ENCODE results near the gene KCNG2. TPM values are rescaled to one million over a fixed set of nuclear protein-coding genes. Genes with fewer than 3 reads are reported as not detected.

The KCNG2 gene
- total RNA-seq, 2 experiments from 2014 or later: not detected

DNA sequence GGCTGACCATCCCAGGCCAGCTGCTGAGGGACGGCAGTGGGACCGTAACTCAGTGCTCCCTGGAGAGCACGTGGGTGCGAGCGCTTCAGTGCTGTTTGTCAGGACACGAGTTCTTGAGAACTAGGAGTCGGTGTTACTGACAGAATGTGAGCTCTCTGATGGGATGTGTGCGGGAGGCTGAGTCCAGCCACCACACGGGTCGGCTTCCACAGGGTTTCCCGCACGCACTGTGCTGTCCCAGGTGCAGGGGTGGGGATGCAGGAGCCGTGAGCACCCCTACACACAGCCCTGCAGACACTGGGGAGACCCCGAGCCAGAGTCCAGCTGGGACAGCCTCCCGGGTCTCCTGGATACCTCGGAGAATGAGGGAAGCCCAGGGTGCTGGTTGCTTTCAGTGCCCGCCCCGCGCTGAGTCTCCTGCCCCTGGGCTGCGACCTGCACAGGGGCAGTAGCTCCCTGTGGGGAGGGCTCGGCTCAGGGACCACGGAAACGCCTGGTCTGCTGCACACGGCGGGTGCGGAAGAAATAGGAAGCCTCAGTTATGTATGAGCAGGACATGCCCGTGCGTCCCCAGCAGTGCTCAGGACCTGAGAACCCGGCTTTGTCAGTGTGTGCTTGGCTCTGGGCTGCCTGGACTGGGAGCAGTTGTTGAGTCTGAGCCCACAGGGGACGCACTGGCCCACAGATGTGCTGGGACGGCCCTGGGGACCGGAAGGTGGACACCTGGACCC, 71.2 kb downstream of the KCNG2 start:
- H3K27ac Mint-ChIP-seq: no peak overlapping the region
- TF ChIP-seq, protein P1, sequence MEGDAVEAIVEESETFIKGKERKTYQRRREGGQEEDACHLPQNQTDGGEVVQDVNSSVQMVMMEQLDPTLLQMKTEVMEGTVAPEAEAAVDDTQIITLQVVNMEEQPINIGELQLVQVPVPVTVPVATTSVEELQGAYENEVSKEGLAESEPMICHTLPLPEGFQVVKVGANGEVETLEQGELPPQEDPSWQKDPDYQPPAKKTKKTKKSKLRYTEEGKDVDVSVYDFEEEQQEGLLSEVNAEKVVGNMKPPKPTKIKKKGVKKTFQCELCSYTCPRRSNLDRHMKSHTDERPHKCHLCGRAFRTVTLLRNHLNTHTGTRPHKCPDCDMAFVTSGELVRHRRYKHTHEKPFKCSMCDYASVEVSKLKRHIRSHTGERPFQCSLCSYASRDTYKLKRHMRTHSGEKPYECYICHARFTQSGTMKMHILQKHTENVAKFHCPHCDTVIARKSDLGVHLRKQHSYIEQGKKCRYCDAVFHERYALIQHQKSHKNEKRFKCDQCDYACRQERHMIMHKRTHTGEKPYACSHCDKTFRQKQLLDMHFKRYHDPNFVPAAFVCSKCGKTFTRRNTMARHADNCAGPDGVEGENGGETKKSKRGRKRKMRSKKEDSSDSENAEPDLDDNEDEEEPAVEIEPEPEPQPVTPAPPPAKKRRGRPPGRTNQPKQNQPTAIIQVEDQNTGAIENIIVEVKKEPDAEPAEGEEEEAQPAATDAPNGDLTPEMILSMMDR (IDR thresholded peaks at IDR 0.05): no peak
- H3K4me1 Mint-ChIP-seq (ENCODE audit: low read depth): no peaks in the 10 kb centered on the region
- ChIA-PET CTCF (no interaction called here), POLR2A (no interaction called here)
- DNase-seq (no peak), ATAC-seq (no peak)
- H3K27me3 Mint-ChIP-seq: no peaks in the 10 kb centered on the region
- no peaks in the 10 kb centered on the region for H3K9me3 Mint-ChIP-seq
- intact Hi-C loops (cut with micrococcal nuclease): no loop called here
- no peaks in the 10 kb centered on the region for H3K36me3 Mint-ChIP-seq (ENCODE audit: low read depth)
- H3K4me3 Mint-ChIP-seq: no peak overlapping the region

DNA sequence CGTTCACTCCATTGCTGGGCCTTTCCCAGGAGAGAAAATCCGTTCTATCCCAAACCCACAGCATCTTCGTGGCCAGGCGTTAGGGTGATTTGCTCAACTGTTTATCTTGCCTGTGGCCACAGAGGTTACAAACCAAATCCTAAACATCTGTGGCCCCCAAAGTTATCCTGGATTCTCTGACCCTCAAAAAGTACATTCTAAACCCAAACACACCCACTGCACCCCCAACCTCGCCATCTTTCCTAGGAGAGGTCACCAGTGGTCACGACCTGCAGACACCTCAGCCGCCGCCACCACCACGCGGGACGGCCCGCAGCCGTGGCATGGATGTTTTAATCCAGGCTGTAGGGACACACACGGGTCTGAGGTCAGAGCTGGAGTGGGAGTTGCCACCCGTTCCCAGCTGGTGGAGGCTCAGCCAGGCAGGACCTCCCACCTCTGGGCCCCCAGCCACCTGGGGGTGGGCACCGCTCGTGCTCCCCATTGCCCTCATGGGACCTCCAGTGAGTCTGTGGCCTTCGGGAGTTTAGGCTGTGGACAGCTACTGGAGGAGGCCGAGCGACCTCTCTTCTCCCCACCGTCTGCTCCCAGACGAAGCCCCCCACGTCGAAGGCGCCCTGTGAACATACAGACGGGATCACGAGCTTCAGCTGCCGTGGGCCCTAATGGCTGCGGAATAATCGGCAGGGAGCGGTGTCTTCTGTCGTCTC, 72.0 kb downstream of the KCNG2 start:
- Mint-ChIP-seq H3K4me1 (ENCODE audit: low read depth) (no peaks in the 10 kb centered on the region), H3K36me3 (ENCODE audit: low read depth) (no peaks in the 10 kb centered on the region), H3K9me3 (no peaks in the 10 kb centered on the region), H3K27me3 (no peaks in the 10 kb centered on the region), H3K27ac (no peak overlapping the region), H3K4me3 (no peak overlapping the region)
- ATAC-seq (no peak), DNase-seq (no peak)
- TF ChIP-seq, protein P1 (IDR thresholded peaks at IDR 0.05): no peak
- ChIA-PET CTCF (interaction anchor here (1.4 kb wide), 1 partner anchor 288 kb away, joined by 3 read pairs; no protein-coding TSS in a partner anchor), POLR2A (no interaction called here)
- intact Hi-C loops (cut with micrococcal nuclease): no loop called here

DNA sequence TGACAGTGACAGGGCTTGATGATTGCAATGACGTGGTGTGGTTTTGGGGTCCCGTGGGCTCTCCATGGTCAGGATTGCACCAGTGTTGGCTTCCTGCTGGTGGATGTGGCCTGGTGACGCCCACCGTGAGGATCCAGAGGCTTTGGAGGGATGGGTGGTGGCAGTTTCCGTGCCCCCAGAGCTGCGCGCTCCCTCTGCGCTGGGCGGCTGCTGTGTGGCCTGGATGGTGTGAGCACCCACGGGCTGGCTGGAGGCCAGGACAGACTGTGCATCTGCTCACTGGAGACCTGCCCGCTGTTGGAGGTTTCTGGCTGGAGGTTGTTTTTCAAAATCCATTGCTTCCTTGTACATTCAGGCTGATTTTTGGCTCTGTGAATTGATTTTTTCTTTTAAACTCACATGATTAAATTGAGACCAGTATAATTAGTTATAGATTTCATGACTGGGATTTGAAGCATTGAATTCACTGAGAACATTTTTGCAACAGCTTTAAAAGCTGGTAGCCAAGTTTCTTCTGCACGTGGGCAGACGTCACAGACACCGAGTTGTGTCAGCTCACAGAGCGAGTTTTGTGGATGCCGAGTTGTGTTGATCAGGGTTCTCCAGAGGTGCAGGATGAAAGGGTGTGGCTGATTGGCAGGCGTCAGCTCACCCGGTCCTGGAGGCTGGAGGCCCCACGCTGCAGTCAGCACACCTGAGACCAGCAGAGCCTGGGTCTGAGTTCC, 72.7 kb downstream of the KCNG2 start:
- Mint-ChIP-seq H3K27ac (no peak overlapping the region), H3K9me3 (no peaks in the 10 kb centered on the region), H3K4me1 (ENCODE audit: low read depth) (no peaks in the 10 kb centered on the region), H3K27me3 (no peaks in the 10 kb centered on the region), H3K4me3 (no peak overlapping the region), H3K36me3 (ENCODE audit: low read depth) (no peaks in the 10 kb centered on the region)
- DNase-seq (no peak), ATAC-seq (no peak)
- intact Hi-C loops (cut with micrococcal nuclease): no loop called here
- TF ChIP-seq, protein P1 (IDR thresholded peaks at IDR 0.05): no peak
- ChIA-PET POLR2A (no interaction called here), CTCF (interaction anchor here (1.4 kb wide), 1 partner anchor 287 kb away, joined by 3 read pairs; no protein-coding TSS in a partner anchor)

DNA sequence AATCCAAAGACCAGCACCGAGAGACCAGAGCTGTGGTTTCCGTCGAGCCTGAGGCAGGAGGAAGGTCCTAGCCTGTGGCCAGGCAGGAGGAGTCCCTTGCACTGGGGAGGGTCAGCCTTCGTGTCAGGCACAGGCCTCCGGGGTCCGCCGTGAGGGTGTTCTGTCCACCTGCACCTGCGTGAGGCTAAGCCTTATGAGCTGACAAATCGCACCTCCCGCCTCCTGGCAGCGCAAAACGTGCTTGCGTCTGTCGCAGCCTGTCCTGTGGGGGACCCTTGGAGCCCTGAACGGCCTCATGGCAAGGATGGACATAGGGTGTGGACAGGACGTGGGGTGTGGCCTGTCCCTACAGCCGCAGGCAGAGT, 73.3 kb downstream of the KCNG2 start:
- H3K36me3 Mint-ChIP-seq (ENCODE audit: low read depth): no peaks in the 10 kb centered on the region
- POLR2A ChIA-PET: no interaction called here
- no peak overlapping the region for H3K27ac Mint-ChIP-seq
- H3K4me1 Mint-ChIP-seq (ENCODE audit: low read depth): no peaks in the 10 kb centered on the region
- intact Hi-C loops (cut with micrococcal nuclease): no loop called here
- DNase-seq (no peak), ATAC-seq (no peak)
- H3K4me3 Mint-ChIP-seq: no peak overlapping the region
- no peaks in the 10 kb centered on the region for H3K9me3 Mint-ChIP-seq
- CTCF ChIA-PET: interaction anchor here (1.4 kb wide), 1 partner anchor 287 kb away, joined by 3 read pairs; no protein-coding TSS in a partner anchor
- no peaks in the 10 kb centered on the region for H3K27me3 Mint-ChIP-seq
- TF ChIP-seq, protein P1 (IDR thresholded peaks at IDR 0.05): no peak
